Peyer's patch (tissue), 4 donors: ENCODE measurements around the gene TXNDC17.

Experiments used
- POLR2A ChIP-seq, 2 donors: fragments of 450-650 bp; IDR thresholded peaks; one replicate each; pipeline ENCODE4 v1.5.1; 2017; ENCODE audit warnings: antibody characterized with exemption in 2 of 2, mild to moderate bottlenecking in 2 of 2, moderate library complexity in 2 of 2
- TF ChIP-seq, protein P1 (sequence below), 6 experiments: fragments of 450-650 bp in 4 of 6; fragments of 200-600 bp in 2 of 6; sonication (generic) in 1 of 6; IDR thresholded peaks; one replicate each; pipeline ENCODE4 v1.5.1; 2017 to 2019; ENCODE audit warnings: antibody characterized with exemption in 6 of 6, mild to moderate bottlenecking in 3 of 6, moderate library complexity in 1 of 6

DNA sequence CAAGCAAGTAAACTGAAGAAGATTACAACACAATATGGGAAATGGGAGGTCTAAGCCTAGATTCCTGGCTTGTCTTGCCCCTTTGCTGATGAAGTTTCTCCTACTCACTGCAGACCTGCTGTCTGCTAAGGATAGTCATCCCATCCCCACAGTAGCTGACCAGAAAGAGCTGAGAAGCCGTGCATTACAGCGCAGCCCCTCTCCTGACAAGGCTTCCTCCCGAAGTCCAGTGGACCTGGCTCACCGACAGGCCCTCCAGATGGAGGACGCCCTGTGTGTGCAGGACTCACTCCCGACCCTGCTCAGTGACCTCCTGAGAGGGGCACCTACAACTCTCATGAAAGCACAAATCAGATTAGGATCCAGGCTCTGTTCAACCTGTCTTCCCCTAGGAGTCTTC lies 35.7 kb upstream of the TXNDC17 start:
- TF ChIP-seq, protein P1, sequence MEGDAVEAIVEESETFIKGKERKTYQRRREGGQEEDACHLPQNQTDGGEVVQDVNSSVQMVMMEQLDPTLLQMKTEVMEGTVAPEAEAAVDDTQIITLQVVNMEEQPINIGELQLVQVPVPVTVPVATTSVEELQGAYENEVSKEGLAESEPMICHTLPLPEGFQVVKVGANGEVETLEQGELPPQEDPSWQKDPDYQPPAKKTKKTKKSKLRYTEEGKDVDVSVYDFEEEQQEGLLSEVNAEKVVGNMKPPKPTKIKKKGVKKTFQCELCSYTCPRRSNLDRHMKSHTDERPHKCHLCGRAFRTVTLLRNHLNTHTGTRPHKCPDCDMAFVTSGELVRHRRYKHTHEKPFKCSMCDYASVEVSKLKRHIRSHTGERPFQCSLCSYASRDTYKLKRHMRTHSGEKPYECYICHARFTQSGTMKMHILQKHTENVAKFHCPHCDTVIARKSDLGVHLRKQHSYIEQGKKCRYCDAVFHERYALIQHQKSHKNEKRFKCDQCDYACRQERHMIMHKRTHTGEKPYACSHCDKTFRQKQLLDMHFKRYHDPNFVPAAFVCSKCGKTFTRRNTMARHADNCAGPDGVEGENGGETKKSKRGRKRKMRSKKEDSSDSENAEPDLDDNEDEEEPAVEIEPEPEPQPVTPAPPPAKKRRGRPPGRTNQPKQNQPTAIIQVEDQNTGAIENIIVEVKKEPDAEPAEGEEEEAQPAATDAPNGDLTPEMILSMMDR (IDR thresholded peaks at IDR 0.05): no peak
- no peak for TF ChIP-seq POLR2A (IDR thresholded peaks at IDR 0.05)
